ENCODE results near the gene PDIA5.

PDIA5 gene

DNA sequence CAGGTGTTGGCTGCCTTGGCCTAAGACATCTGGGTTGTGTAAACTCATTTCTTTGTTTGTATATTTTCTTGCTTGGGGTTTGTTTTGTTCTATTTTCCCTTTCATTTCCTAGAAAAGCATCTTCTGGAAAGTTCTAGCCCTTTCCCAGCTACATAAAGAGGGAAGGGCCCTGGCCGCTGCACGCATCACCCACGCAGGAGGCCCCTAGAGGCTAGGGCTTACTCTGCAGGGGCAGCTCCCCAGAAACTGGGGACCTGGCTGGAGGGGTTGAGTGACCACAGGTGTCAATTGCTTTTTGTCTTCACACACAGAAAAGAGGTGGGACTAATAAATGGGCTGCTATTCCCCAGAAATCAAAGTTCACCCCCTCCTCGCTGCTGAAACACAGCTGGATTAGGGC, 52.6 kb downstream of the PDIA5 start:
- no peak for DNase-seq (ENCODE audit: low spot score)
- H3K9me3 Mint-ChIP-seq, result no peaks in the 10 kb centered on the region
- no peak overlapping the region for H3K4me3 Mint-ChIP-seq
- peaks cover 1% of the 10 kb centered on the region for H3K4me1 Mint-ChIP-seq (ENCODE audit: low read depth)
- no peaks in the 10 kb centered on the region for H3K27me3 Mint-ChIP-seq (ENCODE audit: low read depth)
- H3K36me3 Mint-ChIP-seq (ENCODE audit: low read depth), result peaks cover 7% of the 10 kb centered on the region
- H3K27ac Mint-ChIP-seq, result no peak overlapping the region

GRCh38 chr3:123119802-123120201, 53.0 kb downstream of the PDIA5 start:
- H3K4me3 Mint-ChIP-seq, result no peak overlapping the region
- no peak overlapping the region for H3K27ac Mint-ChIP-seq
- peaks cover 9% of the 10 kb centered on the region for H3K36me3 Mint-ChIP-seq (ENCODE audit: low read depth)
- H3K4me1 Mint-ChIP-seq (ENCODE audit: low read depth), result no peaks in the 10 kb centered on the region
- H3K27me3 Mint-ChIP-seq (ENCODE audit: low read depth), result no peaks in the 10 kb centered on the region
- no peaks in the 10 kb centered on the region for H3K9me3 Mint-ChIP-seq
- DNase-seq (ENCODE audit: low spot score), result no peak

DNA sequence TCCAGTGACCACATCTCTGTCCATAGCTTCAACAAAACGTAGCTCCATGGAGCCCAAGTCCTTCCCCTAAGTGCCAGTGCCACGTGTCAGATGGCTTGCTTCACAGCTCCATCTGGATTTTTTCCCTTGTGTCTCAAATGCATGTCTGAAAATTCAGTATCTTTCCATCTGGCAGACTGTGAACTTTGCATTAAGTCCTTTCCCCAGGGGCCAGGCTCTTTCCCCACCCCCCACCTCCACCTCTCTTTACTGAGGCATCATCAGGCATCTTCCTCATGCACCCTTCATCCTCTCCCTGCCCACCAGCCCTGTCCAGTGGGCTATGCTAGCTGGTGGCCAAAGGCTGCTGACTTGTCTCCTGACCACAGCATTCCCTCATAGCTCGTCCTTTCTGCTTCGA, 53.7 kb downstream of the PDIA5 start:
- H3K36me3 Mint-ChIP-seq (ENCODE audit: low read depth), result peaks cover 11% of the 10 kb centered on the region

DNA sequence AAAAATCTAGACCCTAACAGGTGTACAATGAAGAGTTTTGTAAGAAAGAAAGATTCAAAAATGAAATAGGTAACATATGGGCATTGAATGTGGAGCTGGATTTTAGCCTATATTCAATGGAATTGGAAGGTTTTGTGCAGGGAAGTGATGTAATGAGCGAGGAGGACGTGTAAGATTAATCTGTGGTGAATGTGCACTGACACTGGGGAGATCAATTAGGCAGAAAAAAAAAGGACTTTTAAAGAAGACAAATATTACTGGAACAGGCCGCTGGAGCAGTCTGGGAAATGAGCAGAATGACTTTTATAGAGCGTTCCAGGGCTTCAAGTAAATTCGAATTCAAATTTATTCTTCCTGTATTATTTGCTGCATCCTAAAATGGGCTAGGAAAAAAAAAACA, 55.2 kb downstream of the PDIA5 start:
- peaks cover 14% of the 10 kb centered on the region for H3K36me3 Mint-ChIP-seq (ENCODE audit: low read depth)
- no peak for DNase-seq (ENCODE audit: low spot score)
- no peak overlapping the region for H3K27ac Mint-ChIP-seq
- H3K4me1 Mint-ChIP-seq (ENCODE audit: low read depth), result no peaks in the 10 kb centered on the region
- no peaks in the 10 kb centered on the region for H3K27me3 Mint-ChIP-seq (ENCODE audit: low read depth)
- H3K4me3 Mint-ChIP-seq, result no peak overlapping the region
- H3K9me3 Mint-ChIP-seq, result no peaks in the 10 kb centered on the region

More for the DNA sequence above, 53.7 kb downstream of the PDIA5 start:
- Mint-ChIP-seq H3K27ac (no peak overlapping the region), H3K27me3 (ENCODE audit: low read depth) (no peaks in the 10 kb centered on the region), H3K4me1 (ENCODE audit: low read depth) (no peaks in the 10 kb centered on the region), H3K4me3 (no peak overlapping the region), H3K9me3 (no peaks in the 10 kb centered on the region)
- no peak for DNase-seq (ENCODE audit: low spot score)

GRCh38 chr3:123122525-123123315, 55.9 kb downstream of the PDIA5 start:
- Mint-ChIP-seq H3K27me3 (ENCODE audit: low read depth) (no peaks in the 10 kb centered on the region), H3K4me3 (no peak overlapping the region), H3K36me3 (ENCODE audit: low read depth) (peaks cover 12% of the 10 kb centered on the region), H3K9me3 (no peaks in the 10 kb centered on the region), H3K4me1 (ENCODE audit: low read depth) (no peaks in the 10 kb centered on the region), H3K27ac (no peak overlapping the region)
- DNase-seq (ENCODE audit: low spot score), result no peak

DNA sequence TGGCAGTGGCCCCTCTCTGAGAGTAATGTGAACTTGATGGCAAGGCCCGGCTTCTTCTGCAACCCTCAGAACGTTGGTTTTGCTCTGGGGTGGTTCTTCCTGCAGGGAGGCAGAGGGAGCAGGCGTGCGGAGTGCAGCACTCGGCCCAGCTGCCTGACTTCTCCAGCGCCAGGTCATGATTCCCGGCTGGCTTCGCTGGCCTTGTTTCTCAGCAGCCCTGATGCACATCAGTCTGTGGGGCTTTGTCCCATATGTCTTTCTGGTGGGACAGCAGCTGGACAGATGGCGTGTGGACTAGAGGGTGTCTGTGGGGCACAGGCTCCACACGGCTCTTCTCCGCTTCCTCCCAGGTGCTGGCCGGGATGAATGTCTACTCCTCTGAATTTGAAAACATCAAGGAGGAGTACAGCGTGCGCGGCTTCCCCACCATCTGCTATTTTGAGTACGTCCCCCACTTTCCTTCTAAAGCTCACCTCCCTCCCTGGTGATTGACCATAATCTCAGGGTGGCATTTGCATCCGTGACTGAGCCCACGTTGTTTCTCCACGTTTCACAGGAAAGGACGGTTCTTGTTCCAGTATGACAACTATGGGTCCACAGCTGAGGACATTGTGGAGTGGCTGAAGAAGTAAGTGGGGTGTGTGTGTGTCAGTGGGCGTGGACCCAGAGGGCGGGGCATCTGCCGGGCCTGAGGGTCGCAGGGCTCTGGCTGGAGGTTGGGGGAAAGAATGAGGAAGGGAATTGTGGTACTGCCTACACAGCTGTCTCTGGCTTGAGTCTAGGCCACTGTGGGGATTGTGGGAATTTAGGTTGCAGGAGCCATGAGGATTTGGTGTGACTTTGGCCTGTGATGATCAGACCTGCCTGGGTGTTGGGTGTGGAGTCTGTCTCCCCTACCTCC, 57.1 kb downstream of the PDIA5 start:
- no peak for DNase-seq (ENCODE audit: low spot score)
- H3K27ac Mint-ChIP-seq, result no peak overlapping the region
- H3K4me3 Mint-ChIP-seq, result no peak overlapping the region
- H3K27me3 Mint-ChIP-seq (ENCODE audit: low read depth), result no peaks in the 10 kb centered on the region
- H3K36me3 Mint-ChIP-seq (ENCODE audit: low read depth), result peaks cover 12% of the 10 kb centered on the region
- H3K9me3 Mint-ChIP-seq, result no peaks in the 10 kb centered on the region
- no peaks in the 10 kb centered on the region for H3K4me1 Mint-ChIP-seq (ENCODE audit: low read depth)

DNA sequence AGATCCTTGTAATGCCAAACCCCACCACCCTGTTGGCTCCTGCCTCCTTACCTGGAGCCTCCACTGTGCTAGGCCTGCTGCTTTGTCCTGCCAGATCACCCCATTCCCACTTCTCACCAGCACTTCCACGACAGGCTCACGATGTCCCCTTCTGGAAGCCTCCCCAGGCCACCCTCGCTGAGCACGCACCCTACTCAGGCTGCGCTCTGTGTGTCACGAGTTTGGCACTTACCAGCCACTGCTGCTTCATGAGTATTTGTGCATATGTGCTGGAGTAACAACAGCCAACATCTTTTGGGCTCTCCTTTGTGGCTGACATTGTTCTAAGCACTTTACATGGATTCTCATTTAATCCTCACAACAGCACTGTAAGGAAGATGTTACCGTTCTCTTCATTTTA, 58.1 kb downstream of the PDIA5 start:
- peaks cover 12% of the 10 kb centered on the region for H3K36me3 Mint-ChIP-seq (ENCODE audit: low read depth)
- H3K4me1 Mint-ChIP-seq (ENCODE audit: low read depth), result no peaks in the 10 kb centered on the region
- H3K27ac Mint-ChIP-seq, result no peak overlapping the region
- H3K27me3 Mint-ChIP-seq (ENCODE audit: low read depth), result no peaks in the 10 kb centered on the region
- H3K4me3 Mint-ChIP-seq, result no peak overlapping the region
- H3K9me3 Mint-ChIP-seq, result no peaks in the 10 kb centered on the region
- no peak for DNase-seq (ENCODE audit: low spot score)

- no peaks in the 10 kb centered on the region for H3K27me3 Mint-ChIP-seq (ENCODE audit: low read depth)
- H3K4me3 Mint-ChIP-seq, result no peak overlapping the region
- H3K4me1 Mint-ChIP-seq (ENCODE audit: low read depth), result no peaks in the 10 kb centered on the region
- H3K9me3 Mint-ChIP-seq, result no peaks in the 10 kb centered on the region
- H3K36me3 Mint-ChIP-seq (ENCODE audit: low read depth), result peaks cover 10% of the 10 kb centered on the region
- H3K27ac Mint-ChIP-seq, result no peak overlapping the region
- DNase-seq (ENCODE audit: low spot score), result no peak
These were observed 59.2 kb downstream of the PDIA5 start for GRCh38 chr3:123126031-123126430.

GRCh38 chr3:123126653-123127052, 59.8 kb downstream of the PDIA5 start:
- H3K27me3 Mint-ChIP-seq (ENCODE audit: low read depth), result no peaks in the 10 kb centered on the region
- H3K36me3 Mint-ChIP-seq (ENCODE audit: low read depth), result peaks cover 10% of the 10 kb centered on the region
- no peak overlapping the region for H3K27ac Mint-ChIP-seq
- no peak overlapping the region for H3K4me3 Mint-ChIP-seq
- DNase-seq (ENCODE audit: low spot score), result no peak
- no peaks in the 10 kb centered on the region for H3K9me3 Mint-ChIP-seq
- H3K4me1 Mint-ChIP-seq (ENCODE audit: low read depth), result no peaks in the 10 kb centered on the region

- H3K4me3 Mint-ChIP-seq, result no peak overlapping the region
- H3K9me3 Mint-ChIP-seq, result no peaks in the 10 kb centered on the region
- no peaks in the 10 kb centered on the region for H3K27me3 Mint-ChIP-seq (ENCODE audit: low read depth)
- DNase-seq (ENCODE audit: low spot score), result no peak
- no peak overlapping the region for H3K27ac Mint-ChIP-seq
- H3K36me3 Mint-ChIP-seq (ENCODE audit: low read depth), result peaks cover 10% of the 10 kb centered on the region
- H3K4me1 Mint-ChIP-seq (ENCODE audit: low read depth), result no peaks in the 10 kb centered on the region
These were observed 62.3 kb downstream of the PDIA5 start for GRCh38 chr3:123129092-123129491.

- Mint-ChIP-seq H3K27ac (no peak overlapping the region), H3K4me1 (ENCODE audit: low read depth) (no peaks in the 10 kb centered on the region), H3K4me3 (no peak overlapping the region)
These were observed 62.7 kb downstream of the PDIA5 start for GRCh38 chr3:123129532-123129931.

DNA sequence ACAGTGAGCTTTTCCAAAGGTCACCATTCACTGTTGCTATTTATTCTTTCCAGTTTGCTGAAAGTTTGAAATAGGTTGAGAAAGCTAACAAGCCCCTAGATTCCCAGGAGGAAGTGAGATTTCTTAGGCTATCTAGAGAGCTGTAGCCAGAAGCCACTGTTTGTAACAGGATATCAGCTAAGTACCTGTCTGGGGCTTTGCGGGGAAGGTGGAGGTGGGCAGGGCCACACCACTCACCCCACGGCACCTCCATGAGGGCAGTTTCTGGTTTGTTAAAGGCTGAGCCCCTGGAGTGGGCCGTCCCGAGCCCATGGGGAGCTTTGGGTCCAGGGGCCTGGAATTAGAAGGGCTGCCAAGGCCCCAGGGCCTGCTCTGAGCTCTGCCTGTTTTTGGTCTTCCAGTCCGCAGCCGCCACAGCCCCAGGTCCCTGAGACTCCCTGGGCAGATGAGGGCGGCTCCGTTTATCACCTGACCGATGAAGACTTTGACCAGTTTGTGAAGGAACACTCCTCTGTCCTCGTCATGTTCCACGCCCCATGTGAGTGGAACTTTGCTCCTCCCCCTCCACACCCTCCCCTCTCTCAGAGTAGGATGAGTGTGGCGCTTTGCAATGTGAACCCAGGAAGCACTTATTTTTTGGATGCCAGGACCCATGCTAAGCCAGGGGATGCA, 63.4 kb downstream of the PDIA5 start:
- DNase-seq (ENCODE audit: low spot score), result no peak
- no peaks in the 10 kb centered on the region for H3K9me3 Mint-ChIP-seq
- H3K27ac Mint-ChIP-seq, result no peak overlapping the region
- H3K4me3 Mint-ChIP-seq, result no peak overlapping the region
- H3K27me3 Mint-ChIP-seq (ENCODE audit: low read depth), result no peaks in the 10 kb centered on the region
- peaks cover 4% of the 10 kb centered on the region for H3K36me3 Mint-ChIP-seq (ENCODE audit: low read depth)
- no peaks in the 10 kb centered on the region for H3K4me1 Mint-ChIP-seq (ENCODE audit: low read depth)

More at GRCh38 chr3:123129532-123129931, 62.7 kb downstream of the PDIA5 start:
- Mint-ChIP-seq H3K9me3 (no peaks in the 10 kb centered on the region), H3K36me3 (ENCODE audit: low read depth) (peaks cover 7% of the 10 kb centered on the region), H3K27me3 (ENCODE audit: low read depth) (no peaks in the 10 kb centered on the region)
- no peak for DNase-seq (ENCODE audit: low spot score)

- Mint-ChIP-seq H3K4me3 (no peak overlapping the region), H3K9me3 (no peaks in the 10 kb centered on the region), H3K27ac (no peak overlapping the region), H3K27me3 (ENCODE audit: low read depth) (no peaks in the 10 kb centered on the region), H3K4me1 (ENCODE audit: low read depth) (no peaks in the 10 kb centered on the region), H3K36me3 (ENCODE audit: low read depth) (peaks cover 3% of the 10 kb centered on the region)
- no peak for DNase-seq (ENCODE audit: low spot score)
These were observed 67.8 kb downstream of the PDIA5 start for GRCh38 chr3:123134671-123135070.

DNA sequence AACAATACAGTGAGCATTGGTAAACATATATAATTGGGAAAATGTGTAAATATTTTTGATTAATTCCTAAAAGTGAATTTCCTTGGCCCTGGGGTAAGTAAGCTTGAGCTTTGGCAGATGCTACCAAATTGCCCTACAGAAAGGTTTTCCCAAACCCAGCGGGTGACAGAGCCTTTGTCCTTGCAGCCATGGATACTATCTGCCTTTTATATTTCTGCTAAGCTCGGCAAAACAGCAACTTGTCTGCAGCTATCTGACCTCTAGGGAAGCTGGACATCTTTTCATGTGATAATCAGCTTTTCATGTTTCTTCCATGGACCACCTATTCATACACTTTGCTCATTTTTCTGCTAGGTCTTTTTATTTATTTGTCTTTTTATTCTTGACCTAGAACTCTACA, 70.2 kb downstream of the PDIA5 start:
- Mint-ChIP-seq H3K9me3 (no peaks in the 10 kb centered on the region), H3K36me3 (ENCODE audit: low read depth) (peaks cover 4% of the 10 kb centered on the region), H3K4me1 (ENCODE audit: low read depth) (no peaks in the 10 kb centered on the region), H3K27me3 (ENCODE audit: low read depth) (no peaks in the 10 kb centered on the region), H3K4me3 (no peak overlapping the region), H3K27ac (no peak overlapping the region)
- DNase-seq (ENCODE audit: low spot score), result no peak
